Measurements from ENCODE around the gene TENT5C. TPM values are rescaled to one million over a fixed set of nuclear protein-coding genes. Genes with fewer than 3 reads are reported as not detected.

TENT5C gene
- total RNA-seq, 2 experiments from 2014 or later = 3.9 to 4.0 TPM

DNA sequence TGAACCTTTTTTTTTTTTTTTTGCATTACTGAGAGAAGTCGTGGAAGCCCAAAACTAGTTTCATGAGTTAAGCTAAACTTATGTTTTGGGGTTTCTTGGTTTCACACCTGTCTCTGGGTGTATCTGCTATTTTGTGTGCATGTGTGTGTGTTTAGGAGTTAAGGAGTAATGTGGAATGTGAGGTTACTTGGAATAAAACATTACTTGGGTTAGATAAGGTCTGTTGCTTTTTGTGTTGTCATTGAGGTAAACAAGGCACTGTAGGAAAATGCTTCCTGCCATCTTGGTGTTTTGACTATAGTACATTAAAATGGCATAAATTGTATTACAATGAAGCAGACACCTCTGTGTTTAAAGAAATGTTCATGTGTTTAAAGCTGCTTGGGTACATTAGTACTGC lies 2.9 kb downstream of the TENT5C start:
- CTCF ChIA-PET = interaction anchor here (0.7 to 3.1 kb wide), 4 partner anchors 45 to 89 kb away, joined by 3 to 14 read pairs (median 6); no protein-coding TSS in a partner anchor
- POLR2A ChIA-PET = interaction anchor here (1.7 kb wide), 1 partner anchor 47 kb away, joined by 4 read pairs; no protein-coding TSS in a partner anchor

DNA sequence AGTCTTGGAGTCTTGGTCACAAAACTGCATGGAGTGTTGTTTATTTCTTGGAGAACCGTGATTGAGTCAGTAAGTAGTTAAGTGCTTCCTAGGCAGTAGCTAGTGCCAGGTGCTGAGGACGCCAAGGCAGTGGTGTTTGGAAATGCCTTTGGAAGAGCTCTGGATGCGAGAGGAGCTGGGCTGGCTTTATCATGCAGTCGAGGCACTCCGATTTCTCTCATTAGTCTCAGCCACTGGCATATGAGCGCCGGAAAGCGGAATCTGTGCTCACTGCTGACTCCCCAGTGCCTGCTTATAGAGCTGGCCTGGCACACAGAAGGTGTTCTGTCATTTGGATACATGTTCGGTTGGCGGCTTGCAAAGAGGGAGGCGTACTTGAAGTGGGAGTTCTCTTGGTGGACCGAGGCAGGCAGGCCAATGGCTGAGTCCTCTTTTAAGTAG lies 3.6 kb downstream of the TENT5C start:
- ChIA-PET POLR2A (interaction anchor here (0.6 to 1.7 kb wide), 2 partner anchors 18 to 46 kb away, joined by 4 to 8 read pairs; no protein-coding TSS in a partner anchor), CTCF (interaction anchor here (1.5 kb wide), 1 partner anchor 75 kb away, joined by 4 read pairs; no protein-coding TSS in a partner anchor)

DNA sequence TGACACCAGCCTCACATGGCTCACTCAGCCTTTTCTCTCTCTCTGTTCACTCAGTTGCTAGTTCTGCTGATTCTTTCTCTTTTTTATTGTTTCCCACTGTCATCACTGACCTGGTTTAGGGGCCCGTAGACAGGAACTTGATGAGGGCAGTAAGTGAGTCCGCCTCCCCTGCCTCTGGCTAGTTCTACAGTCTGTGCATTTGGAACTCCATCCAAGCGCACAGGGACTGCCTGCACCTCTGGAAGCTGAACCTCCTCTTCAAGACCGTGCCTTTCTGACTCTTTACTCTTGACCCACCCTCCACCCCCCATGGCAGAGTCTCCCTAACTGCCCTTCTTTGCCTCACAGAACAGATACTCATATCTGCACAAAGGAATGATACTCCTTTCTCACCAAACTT lies 4.2 kb downstream of the TENT5C start:
- ChIA-PET POLR2A (interaction anchor here (1.7 kb wide), 1 partner anchor 46 kb away, joined by 4 read pairs; no protein-coding TSS in a partner anchor), CTCF (interaction anchor here (1.5 kb wide), 1 partner anchor 76 kb away, joined by 4 read pairs; no protein-coding TSS in a partner anchor)

DNA sequence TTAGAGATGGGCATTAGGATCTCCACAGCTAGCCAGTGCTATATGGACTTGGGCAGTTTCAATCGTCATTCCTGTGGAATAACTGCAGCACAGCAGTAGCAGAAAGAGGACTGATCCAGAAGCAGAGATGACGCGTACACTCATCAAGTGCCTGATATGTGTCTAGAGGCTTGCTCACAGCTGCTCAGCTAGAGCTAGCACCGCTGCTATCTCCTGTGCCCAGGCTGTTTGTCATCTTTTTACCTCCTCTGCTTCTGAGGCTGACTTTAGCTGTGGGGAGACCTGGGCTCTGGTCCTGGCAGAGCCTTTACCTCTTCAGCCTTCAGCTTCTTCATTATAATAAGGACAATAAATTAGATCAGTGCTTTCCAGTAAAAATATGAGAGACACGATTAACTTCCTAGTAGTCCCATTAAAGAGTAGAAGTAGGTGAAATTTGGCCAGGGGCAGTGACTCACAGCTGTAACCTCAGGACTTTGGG lies 5.3 kb downstream of the TENT5C start:
- ChIA-PET POLR2A (no interaction called here), CTCF (no interaction called here)

DNA sequence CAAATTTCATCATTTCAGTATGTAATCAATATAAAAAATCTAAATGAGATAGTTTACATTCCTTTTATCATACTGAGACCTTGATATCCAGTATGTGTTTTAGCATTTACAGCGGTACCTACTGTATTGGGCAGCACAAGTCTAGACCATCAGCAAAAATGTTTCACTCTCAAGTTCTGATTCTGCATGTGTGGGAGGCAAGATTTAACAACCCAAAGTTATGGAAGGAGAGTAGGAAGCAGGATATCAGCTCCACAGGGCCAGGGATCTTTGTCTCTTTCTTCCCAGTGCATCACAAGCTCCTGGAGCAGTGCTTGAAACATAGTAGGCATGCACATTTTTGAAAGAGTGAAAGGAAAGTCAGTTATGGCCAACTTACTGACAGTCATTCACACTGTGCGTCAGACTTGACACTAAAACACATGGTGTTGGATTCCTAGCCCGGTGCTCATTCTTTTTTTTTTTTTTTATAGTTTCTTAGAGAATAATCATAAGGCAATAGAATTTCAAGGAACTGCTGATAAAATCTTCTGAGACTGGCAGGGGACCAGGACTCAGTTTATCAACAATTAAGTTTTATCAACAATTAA lies 6.1 kb downstream of the TENT5C start:
- POLR2A ChIA-PET = interaction anchor here (1.0 kb wide), 1 partner anchor 552 kb away, joined by 3 read pairs; the partner anchor contains the start of gene TTF2

DNA sequence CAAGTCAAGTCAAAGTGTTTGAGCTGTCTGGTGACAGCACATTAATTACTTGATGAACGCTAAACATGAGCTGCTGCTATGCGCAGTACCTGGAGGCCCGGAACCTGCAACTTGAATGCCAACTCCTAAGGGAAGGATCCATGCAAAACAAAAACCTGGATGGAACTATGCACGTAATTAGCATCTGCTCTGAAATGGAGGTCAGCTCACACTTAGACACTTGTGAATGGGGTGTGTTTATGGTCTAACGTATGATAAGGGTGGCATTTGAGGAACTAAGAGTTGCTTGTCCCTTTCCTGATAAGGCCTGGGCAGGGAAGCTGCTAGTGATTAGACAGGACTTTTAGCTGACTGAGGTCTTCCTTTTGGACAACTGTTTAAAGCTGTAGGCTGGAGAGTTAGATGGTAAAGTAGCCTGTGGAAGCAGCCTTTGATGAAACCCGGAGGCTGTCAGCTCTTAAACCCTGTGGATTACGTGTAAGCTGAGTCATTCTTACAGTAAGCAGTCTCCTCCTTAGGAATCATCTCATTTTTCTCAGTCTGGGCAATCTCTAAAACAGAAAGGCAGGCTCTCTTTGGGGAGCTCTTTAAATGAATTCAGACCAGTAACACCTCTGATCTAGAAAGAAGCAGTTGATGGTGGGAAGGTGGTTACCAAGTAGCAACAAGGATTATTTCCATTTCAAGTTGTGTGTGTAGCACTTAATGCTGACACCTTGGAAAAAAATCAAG lies 6.8 kb downstream of the TENT5C start:
- POLR2A ChIA-PET = interaction anchor here (1.0 kb wide), 1 partner anchor 552 kb away, joined by 3 read pairs; the partner anchor contains the start of gene TTF2
- CTCF ChIA-PET = interaction anchor here (0.7 to 1.3 kb wide), 2 partner anchors 16 to 52 kb away, joined by 3 to 5 read pairs; no protein-coding TSS in a partner anchor

More for the DNA sequence above, 6.1 kb downstream of the TENT5C start:
- CTCF ChIA-PET = interaction anchor here (0.7 kb wide), 1 partner anchor 15 kb away, joined by 3 read pairs; no protein-coding TSS in a partner anchor

DNA sequence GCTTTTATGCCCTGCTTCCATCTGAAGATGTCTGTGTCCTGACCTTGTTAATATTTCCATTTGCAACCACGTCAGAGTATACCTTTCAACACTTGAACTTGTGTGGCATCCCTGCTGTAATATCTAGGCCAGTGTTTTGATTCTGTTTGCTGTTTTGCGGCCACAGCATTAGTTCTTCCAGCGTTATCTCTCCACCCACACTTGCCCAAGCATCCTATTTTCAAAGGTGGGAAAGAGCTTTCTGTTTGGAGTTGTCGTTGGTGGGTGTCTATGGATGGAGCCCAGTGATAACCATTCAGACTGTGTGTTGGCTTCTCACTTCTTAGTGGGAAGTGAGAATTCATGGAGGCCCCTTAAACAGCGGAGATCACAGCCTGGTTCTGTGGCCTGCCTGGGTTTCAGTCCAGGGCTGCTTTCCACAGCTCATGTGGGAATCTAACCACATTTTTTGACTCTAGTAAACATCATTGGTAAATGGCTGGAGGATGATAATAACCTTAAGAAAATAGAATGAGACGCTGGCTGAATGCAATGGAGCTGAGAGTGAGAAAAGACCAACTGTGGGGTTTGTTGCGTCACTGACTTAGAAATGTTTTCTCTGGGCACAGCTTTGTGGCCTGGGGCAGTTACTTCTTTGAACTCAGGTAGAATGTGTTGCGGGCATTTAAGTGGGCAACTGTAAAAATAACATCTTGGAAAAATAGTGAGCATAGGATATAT lies 7.6 kb downstream of the TENT5C start:
- CTCF ChIA-PET = interaction anchor here (0.8 to 1.6 kb wide), 3 partner anchors 51 to 99 kb away, joined by 3 to 5 read pairs (median 3); no protein-coding TSS in a partner anchor
- POLR2A ChIA-PET = interaction anchor here (1.0 kb wide), 1 partner anchor 553 kb away, joined by 3 read pairs; the partner anchor contains the start of gene TTF2

DNA sequence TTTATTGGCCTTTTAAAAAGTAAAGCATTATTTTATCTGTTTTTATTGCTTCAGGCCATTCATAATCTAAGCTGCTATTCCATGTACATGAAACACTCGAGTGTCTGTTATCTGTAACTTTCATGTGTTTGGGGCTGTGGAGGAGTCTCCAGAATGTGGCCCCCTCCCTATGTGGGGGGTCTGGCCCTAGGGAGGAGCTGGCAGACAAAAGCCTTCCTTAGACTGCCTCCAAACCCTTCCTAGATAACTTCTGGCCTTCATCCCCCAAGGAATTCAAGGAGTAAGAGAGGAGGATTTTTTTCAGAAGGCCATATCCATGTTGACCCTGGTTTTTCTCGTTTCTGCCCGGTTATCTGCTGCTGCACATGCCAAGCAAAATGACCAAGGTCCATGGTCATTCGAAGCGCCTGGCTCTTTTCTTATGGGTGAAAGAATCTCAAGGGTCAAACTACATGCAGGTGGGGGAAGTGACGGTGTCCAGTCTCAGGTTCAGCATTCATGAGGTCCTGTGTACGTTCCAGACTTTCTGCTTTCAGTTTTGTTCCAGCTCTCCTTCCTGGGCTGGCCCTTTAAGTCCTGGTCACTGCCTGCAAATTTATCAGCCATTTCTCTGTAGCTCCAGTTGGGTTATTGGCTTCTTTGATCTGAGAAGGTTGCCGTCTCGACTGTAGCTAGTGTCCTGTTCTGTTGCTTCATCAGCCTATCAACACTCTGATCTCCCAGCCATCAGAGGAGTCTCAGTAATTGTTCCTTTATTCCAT lies 8.3 kb downstream of the TENT5C start:
- CTCF ChIA-PET = interaction anchor here (0.8 to 1.6 kb wide), 4 partner anchors 51 to 100 kb away, joined by 3 to 5 read pairs (median 3); no protein-coding TSS in a partner anchor
- POLR2A ChIA-PET = no interaction called here

DNA sequence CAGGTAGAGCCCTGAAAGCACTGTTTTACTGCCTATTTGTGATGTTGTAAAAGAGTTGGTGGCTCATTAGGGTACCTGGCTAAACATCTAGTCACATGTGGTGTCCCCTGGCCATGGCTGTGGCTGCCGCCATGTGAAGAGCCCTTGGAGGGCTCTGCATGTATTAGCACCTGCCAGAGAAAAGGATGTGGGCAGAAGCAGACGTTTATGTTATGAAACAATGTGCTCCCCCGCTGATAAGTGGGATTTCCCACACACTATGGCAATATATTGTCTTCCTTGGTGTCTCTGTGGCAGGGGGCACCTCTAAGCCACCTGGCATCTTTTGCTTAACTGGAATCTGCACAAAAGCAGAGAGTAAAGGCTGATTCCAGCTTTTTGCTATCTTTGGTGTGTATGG lies 9.6 kb downstream of the TENT5C start:
- CTCF ChIA-PET = no interaction called here
- POLR2A ChIA-PET = interaction anchor here (1.4 kb wide), 1 partner anchor 8 kb away, joined by 9 read pairs; no protein-coding TSS in a partner anchor

DNA sequence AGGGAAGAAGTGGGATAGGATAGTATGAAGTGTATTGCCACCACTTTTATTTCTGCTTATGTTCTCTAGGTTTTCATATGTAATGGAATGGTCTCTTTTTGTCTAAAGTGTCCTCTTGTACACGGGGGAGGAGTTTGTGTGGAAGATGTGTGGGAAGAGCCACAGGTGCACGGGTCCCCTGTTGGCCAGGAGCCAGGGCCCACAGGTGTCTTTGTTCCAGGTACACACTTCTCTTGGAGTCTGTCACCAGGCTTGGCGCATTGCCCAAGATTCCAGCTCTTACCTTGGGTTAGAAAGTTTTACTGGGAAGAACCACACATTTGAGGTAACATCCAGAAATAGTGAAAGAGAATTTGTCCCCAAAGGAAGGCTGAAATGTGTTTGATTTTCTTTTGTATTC lies 10.5 kb downstream of the TENT5C start:
- ChIA-PET CTCF (interaction anchor here (1.3 kb wide), 1 partner anchor 37 kb away, joined by 3 read pairs; no protein-coding TSS in a partner anchor), POLR2A (interaction anchor here (0.6 to 1.4 kb wide), 3 partner anchors 9 to 39 kb away, joined by 3 to 9 read pairs (median 5); partner anchors contain the start of gene TENT5C)

DNA sequence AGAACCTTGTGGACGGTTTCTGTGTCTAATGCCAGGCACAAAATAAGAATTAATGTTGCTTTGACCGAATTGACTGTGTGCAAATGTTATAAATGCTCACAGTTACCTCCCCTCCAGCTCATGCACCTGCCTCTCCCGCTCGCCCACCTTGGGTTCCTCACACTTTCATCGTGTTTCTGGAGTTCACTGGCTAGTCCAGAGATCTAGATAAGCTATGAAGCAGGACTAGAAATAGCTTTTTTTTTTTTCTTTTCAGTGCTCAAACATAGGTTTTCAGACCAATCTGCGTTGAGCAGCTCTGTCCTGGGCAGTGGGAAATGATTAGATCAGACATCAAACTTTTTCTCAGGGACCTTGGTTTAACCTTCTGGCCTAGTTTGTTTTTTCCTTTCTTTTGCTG lies 11.1 kb downstream of the TENT5C start:
- ChIA-PET CTCF (interaction anchor here (1.3 kb wide), 1 partner anchor 36 kb away, joined by 3 read pairs; no protein-coding TSS in a partner anchor), POLR2A (interaction anchor here (0.6 to 1.3 kb wide), 2 partner anchors 11 to 39 kb away, joined by 3 to 5 read pairs; partner anchors contain the start of gene TENT5C)

DNA sequence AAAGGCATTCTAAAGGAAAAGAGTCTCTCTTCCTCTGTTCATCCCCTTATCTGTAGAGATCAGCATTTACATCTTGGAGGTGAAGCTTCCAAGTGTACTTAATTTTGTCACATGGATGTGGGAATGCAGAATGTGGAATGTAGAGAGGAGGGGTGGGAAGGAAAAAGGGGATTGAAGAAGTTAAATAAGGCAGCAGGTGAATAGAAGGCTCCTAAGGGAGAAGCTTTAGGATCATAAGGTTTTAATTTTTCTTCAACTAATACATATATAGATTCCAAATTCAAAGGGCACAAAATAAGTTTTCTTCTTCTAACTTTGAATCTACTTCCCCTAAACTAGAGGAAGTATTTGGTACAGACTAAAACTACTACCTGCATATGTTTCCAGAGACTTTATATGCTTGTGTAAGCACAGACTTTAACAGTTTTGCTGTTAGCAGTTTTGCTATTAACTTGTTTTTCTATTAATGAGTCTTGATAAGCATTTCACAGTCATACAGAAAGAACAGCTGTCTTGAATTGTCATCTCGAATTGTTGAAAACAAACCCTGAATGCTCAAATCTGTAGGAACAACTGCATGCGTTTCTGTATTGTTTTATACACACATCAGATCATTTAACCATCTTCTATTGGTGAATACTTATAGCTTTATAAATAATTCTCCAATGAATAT lies 12.7 kb downstream of the TENT5C start:
- POLR2A ChIA-PET = interaction anchor here (0.5 to 2.4 kb wide), 5 partner anchors 12 to 42 kb away, joined by 3 to 17 read pairs (median 5); partner anchors contain the start of gene TENT5C
- CTCF ChIA-PET = interaction anchor here (1.1 kb wide), 1 partner anchor 38 kb away, joined by 4 read pairs; no protein-coding TSS in a partner anchor

DNA sequence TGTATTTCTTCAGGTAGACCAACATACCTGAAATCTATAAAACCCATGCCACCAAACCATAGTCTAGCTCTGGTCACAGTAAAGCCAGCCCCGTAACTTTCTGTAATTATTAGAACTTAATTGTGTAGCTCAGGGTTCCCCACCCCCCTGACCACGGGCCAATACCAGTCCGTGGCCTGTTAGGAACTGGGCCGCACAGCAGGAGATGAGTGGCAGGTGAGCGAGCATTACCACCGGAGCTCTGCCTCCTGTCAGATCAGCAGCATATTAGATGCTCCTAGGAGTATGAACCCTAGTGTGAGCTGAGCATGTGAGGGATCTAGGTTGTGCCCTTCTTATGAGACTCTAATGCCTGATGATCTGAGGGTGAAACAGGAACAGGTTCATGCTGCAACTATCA lies 14.6 kb downstream of the TENT5C start:
- ChIA-PET POLR2A (no interaction called here), CTCF (no interaction called here)

DNA sequence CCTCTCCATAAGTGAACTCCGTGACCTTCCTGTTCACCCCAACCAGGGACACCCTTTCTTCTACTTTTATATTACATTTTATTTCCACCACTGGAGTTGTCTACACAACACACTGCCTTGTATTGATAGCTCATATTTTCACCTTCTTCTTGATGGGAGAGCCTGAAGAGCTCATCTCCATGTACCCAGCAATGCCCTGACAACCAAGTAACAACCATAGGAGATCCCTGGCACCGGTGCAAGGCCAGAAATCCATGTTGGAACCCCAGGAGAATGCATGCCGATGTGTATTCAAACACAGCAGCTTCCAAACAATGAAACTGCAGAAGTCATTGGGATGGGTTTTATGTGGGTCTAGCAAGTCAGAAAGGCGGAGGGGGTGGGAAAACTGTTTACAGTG lies 15.5 kb downstream of the TENT5C start:
- ChIA-PET POLR2A (interaction anchor here (0.6 kb wide), 1 partner anchor 82 kb away, joined by 3 read pairs; no protein-coding TSS in a partner anchor), CTCF (interaction anchor here (1.4 to 1.5 kb wide), 2 partner anchors 12 to 15 kb away, joined by 4 read pairs; no protein-coding TSS in a partner anchor)

DNA sequence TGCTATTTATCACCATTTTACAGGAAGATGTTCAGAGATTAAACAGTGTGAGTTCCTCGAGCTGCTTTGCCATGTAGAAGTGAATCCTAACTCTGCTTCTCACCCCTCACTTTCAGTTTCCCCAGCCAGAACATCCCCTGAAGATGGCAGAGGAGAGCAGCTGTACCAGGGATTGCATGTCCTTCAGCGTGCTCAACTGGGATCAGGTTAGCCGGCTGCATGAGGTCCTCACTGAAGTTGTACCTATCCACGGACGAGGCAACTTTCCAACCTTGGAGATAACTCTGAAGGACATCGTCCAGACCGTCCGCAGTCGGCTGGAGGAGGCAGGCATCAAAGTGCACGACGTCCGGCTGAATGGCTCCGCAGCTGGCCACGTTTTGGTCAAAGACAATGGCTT lies 16.9 kb downstream of the TENT5C start:
- ChIA-PET CTCF (interaction anchor here (0.8 to 1.9 kb wide), 4 partner anchors 10 to 88 kb away, joined by 4 to 6 read pairs (median 4); no protein-coding TSS in a partner anchor), POLR2A (no interaction called here)

DNA sequence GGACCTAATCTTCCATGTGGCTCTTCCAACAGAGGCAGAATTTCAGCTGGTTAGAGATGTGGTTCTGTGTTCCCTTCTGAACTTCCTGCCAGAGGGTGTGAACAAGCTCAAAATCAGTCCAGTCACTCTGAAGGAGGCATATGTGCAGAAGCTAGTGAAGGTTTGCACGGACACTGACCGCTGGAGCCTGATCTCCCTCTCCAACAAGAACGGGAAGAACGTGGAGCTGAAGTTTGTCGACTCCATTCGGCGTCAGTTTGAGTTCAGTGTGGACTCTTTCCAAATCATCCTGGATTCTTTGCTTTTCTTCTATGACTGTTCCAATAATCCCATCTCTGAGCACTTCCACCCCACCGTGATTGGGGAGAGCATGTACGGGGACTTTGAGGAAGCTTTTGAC lies 17.3 kb downstream of the TENT5C start:
- ChIA-PET POLR2A (interaction anchor here (0.5 kb wide), 1 partner anchor 16 kb away, joined by 4 read pairs; no protein-coding TSS in a partner anchor), CTCF (interaction anchor here (0.8 to 1.9 kb wide), 3 partner anchors 37 to 88 kb away, joined by 4 to 6 read pairs (median 4); no protein-coding TSS in a partner anchor)

DNA sequence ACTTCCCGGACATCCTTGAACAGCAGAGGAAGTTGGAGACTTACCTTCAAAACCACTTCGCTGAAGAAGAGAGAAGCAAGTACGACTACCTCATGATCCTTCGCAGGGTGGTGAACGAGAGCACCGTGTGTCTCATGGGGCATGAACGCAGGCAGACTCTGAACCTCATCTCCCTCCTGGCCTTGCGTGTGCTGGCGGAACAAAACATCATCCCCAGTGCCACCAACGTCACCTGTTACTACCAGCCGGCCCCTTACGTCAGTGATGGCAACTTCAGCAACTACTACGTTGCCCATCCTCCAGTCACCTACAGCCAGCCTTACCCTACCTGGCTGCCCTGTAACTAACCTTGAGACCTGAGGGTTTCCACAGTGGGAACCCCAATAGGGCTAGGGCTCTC lies 17.9 kb downstream of the TENT5C start:
- CTCF ChIA-PET = interaction anchor here (1.1 to 1.9 kb wide), 2 partner anchors 36 to 51 kb away, joined by 4 read pairs; no protein-coding TSS in a partner anchor
- POLR2A ChIA-PET = interaction anchor here (0.5 kb wide), 1 partner anchor 16 kb away, joined by 4 read pairs; no protein-coding TSS in a partner anchor
